K562 (cell line): ENCODE measurements around the gene AKT3. TPM values are rescaled to one million over a fixed set of nuclear protein-coding genes. Genes with fewer than 3 reads are reported as not detected.

Experiments used
- ATAC-seq: fragments of 200-7000 bp; cut with Tn5 transposase; 3 replicates; pipeline ENCODE4 v1.9.1; 2020; ENCODE audit warnings: moderate library complexity
- BruUV-seq: library from RNA; stranded (reverse); fragments of 400-500 nt; replicated peaks from 2 replicates; lab custom pipeline; 2021; lab: Mats Ljungman, UMichigan
- CTCF ChIA-PET: fragments of 300-600 bp; formaldehyde crosslinking; extraction: SDS; loops from one replicate; lab custom pipeline; 2021; ENCODE audit warnings: low intra/inter-chr PET ratio; lab: Yijun Ruan, JAX
- POLR2A ChIA-PET: fragments of 300-600, 350-650 bp; sonication (Branson Sonifier 250); formaldehyde crosslinking; extraction: SDS; loops from one replicate; lab custom pipeline; 2021; ENCODE audit warnings: antibody characterized with exemption, inconsistent platforms; lab: Yijun Ruan, JAX
- DNase-seq, 4 experiments: peaks; one replicate each; pipeline versions ENCODE4 v3.0.0 to v3.0.0-alpha.2; 2011 to 2018; ENCODE audit warnings: low spot score in 3 of 4, mixed read lengths in 3 of 4; ENCODE audit errors: extremely low read depth in 1 of 4
- FAIRE-seq: peaks from 2 replicates; lab custom pipeline; 2011; peaks lifted over from hg19 to GRCh38; lab: Jason Lieb, UNC
- H2AFZ ChIP-seq: 2 replicates; pipeline ENCODE4 v1.6.0; 2011; ENCODE audit warnings: low read depth, low read length, control low read depth, inconsistent platforms
- H3K27ac ChIP-seq: fragments of 200-600 bp; 3 replicates; pipeline ENCODE4 v1.8.0; 2011; ENCODE audit warnings: low read depth, mild to moderate bottlenecking, control low read depth, inconsistent platforms, low read length, moderate library complexity, mixed read lengths; ENCODE audit errors: extremely low read depth
- H3K27me3 ChIP-seq, 2 experiments: fragments of 300-600 bp in 1 of 2; 2 replicates in 1 of 2; 3 replicates in 1 of 2; pipeline versions ENCODE4 v1.6.0 to v1.8.0; 2011; ENCODE audit warnings: inconsistent platforms in 2 of 2, low read length in 2 of 2, mild to moderate bottlenecking in 1 of 2, mixed read lengths in 1 of 2, moderate library complexity in 1 of 2; ENCODE audit not compliant: control insufficient read depth in 2 of 2, insufficient read depth in 2 of 2
- H3K36me3 ChIP-seq: fragments of 300-600 bp; 3 replicates; pipeline ENCODE4 v1.8.0; 2011; ENCODE audit warnings: mild to moderate bottlenecking, low read length, inconsistent platforms; ENCODE audit not compliant: control insufficient read depth, insufficient read depth
- H3K4me1 ChIP-seq, 2 experiments: fragments of 200-600 bp in 1 of 2; replicated peaks in 1 of 2; 2 replicates in 1 of 2; 3 replicates in 1 of 2; pipeline versions ENCODE4 v1.5.1 to v1.8.0; 2011; ENCODE audit warnings: inconsistent platforms in 2 of 2, low read length in 2 of 2, mild to moderate bottlenecking in 1 of 2, mixed read lengths in 1 of 2, moderate library complexity in 1 of 2; ENCODE audit not compliant: control insufficient read depth in 2 of 2, insufficient read depth in 2 of 2
- H3K4me2 ChIP-seq: 2 replicates; pipeline ENCODE4 v1.6.1; 2011; ENCODE audit warnings: low read length, control low read depth, inconsistent platforms, mixed read lengths; ENCODE audit not compliant: insufficient read depth
- H3K4me3 ChIP-seq: fragments of 200-600 bp; sonication (generic), shearing (Covaris generic); 2 replicates; pipeline ENCODE4 v1.5.1; 2016; ENCODE audit warnings: control low read depth, inconsistent platforms
- H3K79me2 ChIP-seq: fragments of 200-600 bp; 3 replicates; pipeline ENCODE4 v1.8.0; 2011; ENCODE audit warnings: low read length, inconsistent platforms; ENCODE audit not compliant: control insufficient read depth, insufficient read depth
- H3K9ac ChIP-seq, 2 experiments: 2 replicates each; pipeline versions ENCODE4 v1.6.0 to v1.6.1; 2011; ENCODE audit warnings: low read depth in 2 of 2, low read length in 2 of 2, control low read depth in 1 of 2, inconsistent platforms in 1 of 2, mild to moderate bottlenecking in 1 of 2, mixed read lengths in 1 of 2; ENCODE audit not compliant: insufficient read depth in 1 of 2
- H3K9me1 ChIP-seq: one replicate; pipeline ENCODE4 v1.6.0; 2011; ENCODE audit warnings: inconsistent platforms, mild to moderate bottlenecking, low read length, moderate library complexity; ENCODE audit not compliant: control insufficient read depth, insufficient read depth
- H3K9me3 ChIP-seq: replicated peaks from 2 replicates; pipeline ENCODE4 v1.5.1; 2011; ENCODE audit warnings: low read depth, low read length, inconsistent platforms; ENCODE audit not compliant: control insufficient read depth, insufficient read depth
- H4K20me1 ChIP-seq: replicated peaks from 2 replicates; pipeline ENCODE4 v1.6.1; 2011; ENCODE audit warnings: low read length, inconsistent platforms, mixed read lengths; ENCODE audit not compliant: control insufficient read depth, insufficient read depth
- NCOA4 ChIP-seq: fragments of 450-650 bp; IDR thresholded peaks from 2 replicates; pipeline ENCODE4 v1.6.1; 2018; ENCODE audit warnings: mild to moderate bottlenecking; ENCODE audit not compliant: partially characterized antibody
- ZMIZ1 ChIP-seq, 2 experiments: fragments of 150-350 bp in 1 of 2; IDR thresholded peaks; 2 replicates each; pipeline ENCODE4 v1.6.1; 2012 to 2016; ENCODE audit warnings: low read depth in 2 of 2, low read length in 2 of 2, mild to moderate bottlenecking in 1 of 2, moderate library complexity in 1 of 2
- ZNF24 ChIP-seq: fragments of 450-650 bp; IDR thresholded peaks from 2 replicates; pipeline ENCODE4 v1.6.1; 2016
- ZNF780A ChIP-seq: fragments of 250-450 bp; sonication (Bioruptor Pico); IDR thresholded peaks from 2 replicates; pipeline ENCODE4 v1.5.0; 2021; ENCODE audit warnings: mild to moderate bottlenecking
- WGBS: fragments of 100-300 bp; shearing (Covaris generic); methylation state at CpG from one replicate; pipeline ENCODE4 v1.1.6; 2016; ENCODE audit warnings: low coverage, mixed read lengths; ENCODE audit not compliant: insufficient coverage; ENCODE audit errors: missing lambda C conversion rate; 5-methylcytosine and 5-hydroxymethylcytosine counted together
- in situ Hi-C: fragments of 300-500 bp; cut with MboI; formaldehyde crosslinking; loops from 4 replicates; pipeline ENCODE4 v1.15.0; 2018; ENCODE audit warnings: inconsistent platforms, mixed read lengths
- intact Hi-C: fragments of 100-400 bp; cut with micrococcal nuclease; formaldehyde crosslinking; loops from 2 replicates; pipeline ENCODE4 v1.14.2; 2022
- polyA plus RNA-seq, 8 experiments: library from polyadenylated mRNA; depleted of rRNA in 4 of 8; stranded (reverse) in 5 of 8; unstranded in 3 of 8; fragments of >200 nt; fragmentation: Nextera tagmentation in 2 of 8; fragmentation: Illumina TruSeq in 1 of 8; extraction: Ambion mirVana in 2 of 8; extraction: Trizol in 1 of 8; gene quantifications; 2 replicates each; pipeline versions ENCODE4 v1.2.1 to v1.2.3, GENCODE V29; 2011 to 2014; ENCODE audit warnings: inconsistent platforms in 1 of 8, missing spikeins in 1 of 8
- total RNA-seq, 7 experiments: library from RNA; depleted of rRNA in 6 of 7; stranded (reverse); fragments of >200 nt in 6 of 7; fragmentation: Illumina TruSeq in 2 of 7; extraction: Trizol in 2 of 7; gene quantifications; 2 replicates each; pipeline versions ENCODE4 v1.2.1 to v1.2.3, GENCODE V29; 2011 to 2021; ENCODE audit warnings: low replicate concordance in 1 of 7

Gene AKT3
- total and polyA plus RNA-seq, 9 of the 15 experiments (the other 6 are each of a cell fraction or from before 2014, with no cell fraction given): 0.04 to 0.54 (median 0.18) TPM; not detected in 1

- intact Hi-C loops: no loop called here
- BruUV-seq: no TSS peak
- H3K4me3 ChIP-seq: no peak overlapping the region
- ATAC-seq (no peak), DNase-seq (no peak), FAIRE-seq (no peak)
- TF ChIP-seq ZNF24: no peak
- no peak for TF ChIP-seq NCOA4
- TF ChIP-seq ZMIZ1 (IDR thresholded peaks at IDR 0.05; ENCODE audit: low read depth in 2 of 2, low read length in 2 of 2): no peak
- TF ChIP-seq ZNF780A (CRISPR knock-in tag): no peak
- H3K79me2 ChIP-seq: no peaks in the 10 kb centered on the region
- H2AFZ ChIP-seq: no peak overlapping the region
- POLR2A ChIA-PET: no interaction called here
- in situ Hi-C loops: no loop called here
- no peaks in the 10 kb centered on the region for H3K9me1 ChIP-seq
- no peaks in the 10 kb centered on the region for H3K9me3 ChIP-seq
- no peak overlapping the region for H3K9ac ChIP-seq
- H3K4me1 ChIP-seq: no peaks in the 10 kb centered on the region; a peak in 1 of 5 replicates
- no peaks in the 10 kb centered on the region for H3K36me3 ChIP-seq
- CTCF ChIA-PET: no interaction called here
- no peaks in the 10 kb centered on the region for H4K20me1 ChIP-seq
- H3K27me3 ChIP-seq: no peaks in the 10 kb centered on the region
- 2% methylated on average over 3 of the region's 3 CpGs for WGBS
- H3K4me2 ChIP-seq: no peak overlapping the region
- H3K27ac ChIP-seq: no peak overlapping the region
Measured at GRCh38 chr1:243892456-243892855, 42.4 kb upstream of the AKT3 start.
